ENCODE measurements around the gene ARHGEF28. TPM values are rescaled to one million over a fixed set of nuclear protein-coding genes. Genes with fewer than 3 reads are reported as not detected.

ARHGEF28 gene
- total and polyA plus RNA-seq, 10 of the 15 experiments (the other 5 are each of a cell fraction or from before 2014, with no cell fraction given) = 0.10 to 0.72 (median 0.22) TPM; not detected in 2

- TF ChIP-seq ZNF384 (IDR thresholded peaks at IDR 0.05; ENCODE audit: borderline replicate concordance, low read depth, low read length) (peak; percentile 70; the same call in 1 of the 2 replicates), SMAD1 (IDR thresholded peaks at IDR 0.05; ENCODE audit: low read depth, partially characterized antibody) (no peak), GATAD2B (conservative IDR thresholded peaks at IDR 0.05; ENCODE audit: low read depth) (no peak), NR2C2 (IDR thresholded peaks at IDR 0.05; ENCODE audit: borderline replicate concordance, control insufficient read depth, insufficient read length, low read depth) (no peak), NFXL1 (IDR thresholded peaks at IDR 0.05; ENCODE audit: borderline replicate concordance) (no peak), RAD21 (IDR thresholded peaks at IDR 0.05; ENCODE audit: insufficient read depth, low read depth, low read length) (no peak), LARP7 (IDR thresholded peaks at IDR 0.05) (no peak), CBX3 (IDR thresholded peaks at IDR 0.05; ENCODE audit: borderline replicate concordance, low read depth) (no peak), CHD4 (IDR thresholded peaks at IDR 0.05) (no peak), EED (IDR thresholded peaks at IDR 0.05; ENCODE audit: low read depth) (no peak), JUNB (IDR thresholded peaks at IDR 0.05) (peak; percentile 98), FOS (IDR thresholded peaks at IDR 0.05; ENCODE audit: borderline replicate concordance, extremely low read depth, insufficient read length) (no peak), ELK1 (IDR thresholded peaks at IDR 0.05; ENCODE audit: low read depth, low read length) (no peak), RAD51 (IDR thresholded peaks at IDR 0.05) (no peak), YBX1 (IDR thresholded peaks at IDR 0.05) (no peak), ESRRA (IDR thresholded peaks at IDR 0.05; ENCODE audit: low read length) (no peak), CBX5 (IDR thresholded peaks at IDR 0.05; ENCODE audit: low read depth) (no peak), TBL1XR1 (IDR thresholded peaks at IDR 0.05; ENCODE audit: low read depth, low read length) (no peak)
- TF ChIP-seq, protein P1, sequence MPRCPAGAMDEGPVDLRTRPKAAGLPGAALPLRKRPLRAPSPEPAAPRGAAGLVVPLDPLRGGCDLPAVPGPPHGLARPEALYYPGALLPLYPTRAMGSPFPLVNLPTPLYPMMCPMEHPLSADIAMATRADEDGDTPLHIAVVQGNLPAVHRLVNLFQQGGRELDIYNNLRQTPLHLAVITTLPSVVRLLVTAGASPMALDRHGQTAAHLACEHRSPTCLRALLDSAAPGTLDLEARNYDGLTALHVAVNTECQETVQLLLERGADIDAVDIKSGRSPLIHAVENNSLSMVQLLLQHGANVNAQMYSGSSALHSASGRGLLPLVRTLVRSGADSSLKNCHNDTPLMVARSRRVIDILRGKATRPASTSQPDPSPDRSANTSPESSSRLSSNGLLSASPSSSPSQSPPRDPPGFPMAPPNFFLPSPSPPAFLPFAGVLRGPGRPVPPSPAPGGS (IDR thresholded peaks at IDR 0.05; ENCODE audit: borderline replicate concordance, insufficient read depth, low read depth, low read length, poor library complexity, severe bottlenecking) = peak; percentile 68
- TF ChIP-seq, protein P2, sequence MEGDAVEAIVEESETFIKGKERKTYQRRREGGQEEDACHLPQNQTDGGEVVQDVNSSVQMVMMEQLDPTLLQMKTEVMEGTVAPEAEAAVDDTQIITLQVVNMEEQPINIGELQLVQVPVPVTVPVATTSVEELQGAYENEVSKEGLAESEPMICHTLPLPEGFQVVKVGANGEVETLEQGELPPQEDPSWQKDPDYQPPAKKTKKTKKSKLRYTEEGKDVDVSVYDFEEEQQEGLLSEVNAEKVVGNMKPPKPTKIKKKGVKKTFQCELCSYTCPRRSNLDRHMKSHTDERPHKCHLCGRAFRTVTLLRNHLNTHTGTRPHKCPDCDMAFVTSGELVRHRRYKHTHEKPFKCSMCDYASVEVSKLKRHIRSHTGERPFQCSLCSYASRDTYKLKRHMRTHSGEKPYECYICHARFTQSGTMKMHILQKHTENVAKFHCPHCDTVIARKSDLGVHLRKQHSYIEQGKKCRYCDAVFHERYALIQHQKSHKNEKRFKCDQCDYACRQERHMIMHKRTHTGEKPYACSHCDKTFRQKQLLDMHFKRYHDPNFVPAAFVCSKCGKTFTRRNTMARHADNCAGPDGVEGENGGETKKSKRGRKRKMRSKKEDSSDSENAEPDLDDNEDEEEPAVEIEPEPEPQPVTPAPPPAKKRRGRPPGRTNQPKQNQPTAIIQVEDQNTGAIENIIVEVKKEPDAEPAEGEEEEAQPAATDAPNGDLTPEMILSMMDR (IDR thresholded peaks at IDR 0.05 in 2 of 3, conservative IDR thresholded peaks at IDR 0.05 in 1 of 3; ENCODE audit: control insufficient read depth in 2 of 3, extremely low read depth in 1 of 3, insufficient read depth in 1 of 3, low read depth in 3 of 3, low read length in 3 of 3) = no peak
- TF ChIP-seq, protein P3, sequence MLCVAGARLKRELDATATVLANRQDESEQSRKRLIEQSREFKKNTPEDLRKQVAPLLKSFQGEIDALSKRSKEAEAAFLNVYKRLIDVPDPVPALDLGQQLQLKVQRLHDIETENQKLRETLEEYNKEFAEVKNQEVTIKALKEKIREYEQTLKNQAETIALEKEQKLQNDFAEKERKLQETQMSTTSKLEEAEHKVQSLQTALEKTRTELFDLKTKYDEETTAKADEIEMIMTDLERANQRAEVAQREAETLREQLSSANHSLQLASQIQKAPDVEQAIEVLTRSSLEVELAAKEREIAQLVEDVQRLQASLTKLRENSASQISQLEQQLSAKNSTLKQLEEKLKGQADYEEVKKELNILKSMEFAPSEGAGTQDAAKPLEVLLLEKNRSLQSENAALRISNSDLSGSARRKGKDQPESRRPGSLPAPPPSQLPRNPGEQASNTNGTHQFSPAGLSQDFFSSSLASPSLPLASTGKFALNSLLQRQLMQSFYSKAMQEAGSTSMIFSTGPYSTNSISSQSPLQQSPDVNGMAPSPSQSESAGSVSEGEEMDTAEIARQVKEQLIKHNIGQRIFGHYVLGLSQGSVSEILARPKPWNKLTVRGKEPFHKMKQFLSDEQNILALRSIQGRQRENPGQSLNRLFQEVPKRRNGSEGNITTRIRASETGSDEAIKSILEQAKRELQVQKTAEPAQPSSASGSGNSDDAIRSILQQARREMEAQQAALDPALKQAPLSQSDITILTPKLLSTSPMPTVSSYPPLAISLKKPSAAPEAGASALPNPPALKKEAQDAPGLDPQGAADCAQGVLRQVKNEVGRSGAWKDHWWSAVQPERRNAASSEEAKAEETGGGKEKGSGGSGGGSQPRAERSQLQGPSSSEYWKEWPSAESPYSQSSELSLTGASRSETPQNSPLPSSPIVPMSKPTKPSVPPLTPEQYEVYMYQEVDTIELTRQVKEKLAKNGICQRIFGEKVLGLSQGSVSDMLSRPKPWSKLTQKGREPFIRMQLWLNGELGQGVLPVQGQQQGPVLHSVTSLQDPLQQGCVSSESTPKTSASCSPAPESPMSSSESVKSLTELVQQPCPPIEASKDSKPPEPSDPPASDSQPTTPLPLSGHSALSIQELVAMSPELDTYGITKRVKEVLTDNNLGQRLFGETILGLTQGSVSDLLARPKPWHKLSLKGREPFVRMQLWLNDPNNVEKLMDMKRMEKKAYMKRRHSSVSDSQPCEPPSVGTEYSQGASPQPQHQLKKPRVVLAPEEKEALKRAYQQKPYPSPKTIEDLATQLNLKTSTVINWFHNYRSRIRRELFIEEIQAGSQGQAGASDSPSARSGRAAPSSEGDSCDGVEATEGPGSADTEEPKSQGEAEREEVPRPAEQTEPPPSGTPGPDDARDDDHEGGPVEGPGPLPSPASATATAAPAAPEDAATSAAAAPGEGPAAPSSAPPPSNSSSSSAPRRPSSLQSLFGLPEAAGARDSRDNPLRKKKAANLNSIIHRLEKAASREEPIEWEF (IDR thresholded peaks at IDR 0.05; ENCODE audit: insufficient replicate concordance, low read depth, low read length) = no peak
Observed at GRCh38 chr5:73692166-73692640, 66.2 kb downstream of the ARHGEF28 start (continued).

Data from GM12878 (cell line).